GM18520 (cell line): Measurements from ENCODE around the gene NUTM1.
"Not testable (repeated sequence)": the region's sequence is repeated elsewhere in the genome, so short reads cannot be mapped to it uniquely, and the experiment has no call there.

Experiments
- ATAC-seq: cut with Tn5 transposase; IDR thresholded peaks from one replicate; pipeline ENCODE4 v1.9.1; 2021; ENCODE audit not compliant: unreplicated experiment

Gene NUTM1

DNA sequence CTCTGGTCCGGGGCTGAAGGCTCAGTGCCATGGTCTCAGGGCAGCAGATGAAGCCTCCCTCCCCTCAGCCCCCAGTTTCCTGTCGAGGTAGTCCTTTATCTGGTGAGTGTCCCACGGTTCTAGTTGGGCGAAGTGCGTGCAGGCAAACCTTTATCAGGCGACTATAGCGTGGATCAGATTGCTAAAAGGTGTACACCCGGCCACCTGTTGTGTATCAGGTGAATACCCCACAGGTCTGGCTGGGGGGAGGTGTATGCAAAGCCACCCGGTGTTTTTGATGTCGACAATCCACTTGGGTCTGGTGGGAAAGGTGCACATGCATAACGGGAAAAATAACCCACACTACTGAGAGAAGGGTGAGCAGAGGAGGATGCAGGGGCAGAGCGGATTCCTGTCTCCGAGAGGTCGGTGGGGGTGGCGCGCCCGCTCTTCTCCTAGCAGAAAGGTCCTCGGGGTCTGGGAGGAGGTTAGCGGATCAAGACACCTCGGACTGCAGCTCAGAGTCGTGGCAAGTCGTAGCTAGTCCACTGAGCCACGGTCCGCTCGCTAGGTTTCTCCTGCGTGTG is 6.0 kb upstream of the NUTM1 start:
- no peak for ATAC-seq

DNA sequence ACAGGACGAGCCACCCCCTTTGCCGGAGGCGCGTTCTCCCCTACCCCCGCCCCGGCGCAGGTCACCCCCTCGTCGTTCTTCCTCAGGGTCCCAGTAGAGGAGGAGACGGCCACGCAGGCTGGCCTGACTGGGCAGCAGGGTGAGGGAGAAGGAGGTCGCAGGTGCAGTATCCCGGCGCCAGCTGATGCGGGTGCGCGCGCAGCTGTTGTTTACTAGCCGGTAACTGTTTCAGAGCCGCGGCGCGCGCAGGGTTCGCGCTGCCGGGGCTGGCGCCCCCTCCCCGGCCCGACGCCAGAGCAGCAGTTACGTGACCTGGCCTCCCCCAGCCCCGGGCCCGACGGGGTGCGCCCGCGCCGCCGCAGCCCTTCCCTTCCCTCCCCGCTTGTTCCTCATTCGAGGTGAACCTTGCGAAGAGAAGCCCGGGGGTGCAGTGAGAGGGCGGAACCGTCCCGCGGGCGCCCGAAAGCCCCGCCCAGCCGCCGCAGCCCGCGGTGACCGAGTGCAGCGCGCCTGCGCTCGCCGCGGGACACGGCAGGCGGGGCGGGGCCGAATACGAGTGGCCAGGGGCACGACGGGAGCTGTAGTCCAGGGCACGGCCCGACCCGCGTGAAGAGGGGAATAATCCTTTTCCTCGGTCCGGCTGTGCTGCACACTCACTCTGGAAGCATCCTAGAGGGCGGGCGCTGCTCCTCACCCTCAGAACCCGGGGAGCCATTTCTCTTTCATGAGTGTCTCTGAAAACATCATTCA is 5.4 kb upstream of the NUTM1 start, which contains the start of gene SLC12A6:
TSS of gene SLC12A6 (minus strand) at position 225 of the 750 bp plus-strand sequence. CDS start 1,101 bp downstream, outside the sequence.
- peak; percentile 61 for ATAC-seq

DNA sequence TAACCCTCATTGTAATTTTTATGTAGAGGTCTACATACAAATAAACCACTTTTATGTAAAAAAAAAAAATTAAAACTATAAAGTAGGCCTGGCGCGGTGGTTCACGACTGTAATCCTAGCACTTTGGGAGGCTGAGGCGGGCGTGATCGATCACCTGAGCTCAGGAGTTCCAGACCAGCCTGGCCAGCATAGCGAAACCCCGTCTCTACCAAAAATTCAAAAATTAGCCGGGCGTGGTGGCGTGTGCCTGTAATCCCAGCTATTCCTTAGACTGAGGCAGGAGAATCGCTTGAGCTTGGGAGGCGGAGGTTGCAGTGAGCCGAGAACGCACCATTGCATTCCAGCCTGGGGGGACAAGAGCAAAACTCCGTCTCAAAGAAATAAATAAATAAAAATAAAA is 4.8 kb upstream of the NUTM1 start:
- ATAC-seq, result no peak

DNA sequence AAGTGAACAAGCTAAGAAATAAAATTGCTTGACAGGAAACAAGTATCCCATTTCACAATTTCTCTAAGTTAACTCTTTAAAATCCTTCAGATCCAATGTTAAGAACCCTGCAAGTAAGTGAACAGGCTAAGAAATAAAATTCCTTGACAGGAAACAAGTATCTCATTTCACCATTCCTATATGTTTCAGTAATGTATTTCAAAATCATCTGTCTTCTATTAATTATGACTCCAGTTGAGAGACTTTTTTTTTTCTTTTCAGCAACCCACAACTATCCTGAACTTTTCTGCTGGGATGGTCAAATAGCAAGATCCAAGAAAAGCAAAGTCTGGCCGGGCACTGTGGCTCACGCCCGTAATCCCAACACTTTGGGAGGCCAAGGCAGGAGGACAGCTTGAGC is 3.2 kb upstream of the NUTM1 start:
- no peak for ATAC-seq

DNA sequence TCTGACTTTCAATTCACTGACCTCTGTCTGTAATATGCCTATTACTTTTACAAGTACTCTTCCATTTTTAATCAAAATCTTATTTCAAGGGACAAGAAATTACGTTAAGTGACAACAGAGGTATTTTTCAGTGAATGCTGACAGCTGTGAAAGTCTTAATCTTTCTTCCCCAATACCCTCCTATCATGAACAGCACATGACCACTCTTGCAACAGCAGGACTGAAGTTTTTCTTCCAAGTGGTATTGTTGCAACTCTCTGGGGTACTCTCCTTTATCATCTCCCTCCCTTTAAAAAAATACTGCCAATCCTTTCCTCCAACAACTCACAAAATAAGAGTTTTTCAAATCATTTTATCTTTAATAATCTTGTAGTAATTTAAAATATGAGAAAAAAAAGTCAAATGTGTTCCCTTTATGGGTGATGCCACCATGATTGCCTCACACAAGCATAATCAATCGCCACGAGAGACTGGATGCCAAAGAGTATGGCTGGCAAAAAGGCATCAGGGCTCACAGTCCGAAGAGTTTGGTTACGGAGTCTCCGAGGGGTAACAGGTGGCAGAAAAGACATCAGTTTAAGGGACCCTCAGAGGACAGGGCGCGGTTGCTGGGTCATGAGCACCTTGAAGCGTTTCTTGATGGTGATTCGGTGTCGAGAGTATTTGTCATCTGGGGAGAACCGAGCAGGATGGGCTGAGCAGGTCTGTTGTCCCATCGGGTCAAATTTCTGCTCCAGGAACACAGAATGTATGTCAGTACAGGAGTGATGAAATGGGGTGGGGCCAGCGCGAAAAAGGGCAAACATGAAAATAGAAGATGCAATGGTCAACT is 1.5 kb upstream of the NUTM1 start:
- ATAC-seq, result no peak

DNA sequence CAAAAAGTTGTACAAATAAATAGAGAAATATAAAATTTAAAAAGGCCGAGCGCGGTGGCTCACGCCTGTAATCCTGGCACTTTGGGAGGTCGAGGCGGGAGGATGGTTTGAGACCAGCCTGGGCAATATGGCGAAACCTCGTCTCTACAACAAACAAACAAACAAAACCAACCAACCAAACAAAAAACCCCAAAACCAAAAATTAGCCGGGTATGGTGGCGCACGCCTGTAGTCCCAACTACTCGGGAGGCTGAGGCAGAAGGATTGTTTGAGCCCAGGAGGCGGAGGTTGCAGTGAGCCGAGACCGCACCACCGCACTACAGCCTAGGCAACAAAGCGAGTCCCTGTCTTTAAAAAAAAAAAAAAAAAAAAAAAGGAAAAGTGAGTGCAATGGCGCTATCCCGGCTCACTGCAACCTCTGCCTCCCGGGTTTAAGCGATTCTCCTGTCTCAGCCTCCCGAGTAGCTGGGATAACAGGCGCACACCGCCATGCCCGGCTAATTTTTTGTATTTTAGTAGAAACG is 840 bp upstream of the NUTM1 start:
- not testable (repeated sequence) for ATAC-seq

DNA sequence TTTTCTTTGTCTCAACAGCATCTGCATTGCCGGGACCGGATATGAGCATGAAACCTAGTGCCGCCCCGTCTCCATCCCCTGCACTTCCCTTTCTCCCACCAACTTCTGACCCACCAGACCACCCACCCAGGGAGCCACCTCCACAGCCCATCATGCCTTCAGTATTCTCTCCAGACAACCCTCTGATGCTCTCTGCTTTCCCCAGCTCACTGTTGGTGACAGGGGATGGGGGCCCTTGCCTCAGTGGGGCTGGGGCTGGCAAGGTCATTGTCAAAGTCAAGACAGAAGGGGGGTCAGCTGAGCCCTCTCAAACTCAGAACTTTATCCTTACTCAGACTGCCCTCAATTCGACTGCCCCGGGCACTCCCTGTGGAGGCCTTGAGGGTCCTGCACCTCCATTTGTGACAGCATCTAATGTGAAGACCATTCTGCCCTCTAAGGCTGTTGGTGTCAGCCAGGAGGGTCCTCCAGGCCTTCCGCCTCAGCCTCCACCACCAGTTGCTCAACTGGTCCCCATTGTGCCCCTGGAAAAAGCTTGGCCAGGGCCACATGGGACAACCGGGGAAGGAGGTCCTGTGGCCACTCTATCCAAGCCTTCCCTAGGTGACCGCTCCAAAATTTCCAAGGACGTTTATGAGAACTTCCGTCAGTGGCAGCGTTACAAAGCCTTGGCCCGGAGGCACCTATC is 5.0 kb downstream of the NUTM1 start:
- ATAC-seq, result no peak

DNA sequence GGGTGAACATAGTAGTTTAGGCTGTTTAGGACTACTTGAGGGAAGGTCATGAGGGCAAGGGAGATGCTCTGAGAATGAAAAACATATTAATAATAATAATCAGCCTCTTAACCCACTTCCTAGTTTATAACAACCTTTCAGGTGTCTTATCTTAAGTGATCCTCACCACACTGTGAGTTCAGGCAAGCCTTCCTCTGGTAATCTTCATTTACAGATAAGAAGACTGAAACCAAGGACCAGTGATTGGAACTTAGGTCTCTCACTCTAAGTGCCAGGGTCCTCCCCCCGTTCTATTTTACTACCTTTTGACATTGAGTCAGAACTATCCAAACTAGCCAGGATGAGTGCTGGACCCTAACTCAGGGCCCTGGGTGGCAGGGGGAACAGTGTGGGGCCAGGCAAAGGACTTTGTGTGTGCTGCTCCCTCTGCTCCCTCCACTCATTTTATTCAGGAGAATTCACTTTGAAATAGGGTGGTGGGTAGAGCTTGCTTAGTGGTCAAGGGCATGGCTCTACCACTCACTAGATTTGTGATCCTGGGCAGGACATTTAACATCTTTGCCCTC is 5.7 kb downstream of the NUTM1 start:
- ATAC-seq, result no peak

DNA sequence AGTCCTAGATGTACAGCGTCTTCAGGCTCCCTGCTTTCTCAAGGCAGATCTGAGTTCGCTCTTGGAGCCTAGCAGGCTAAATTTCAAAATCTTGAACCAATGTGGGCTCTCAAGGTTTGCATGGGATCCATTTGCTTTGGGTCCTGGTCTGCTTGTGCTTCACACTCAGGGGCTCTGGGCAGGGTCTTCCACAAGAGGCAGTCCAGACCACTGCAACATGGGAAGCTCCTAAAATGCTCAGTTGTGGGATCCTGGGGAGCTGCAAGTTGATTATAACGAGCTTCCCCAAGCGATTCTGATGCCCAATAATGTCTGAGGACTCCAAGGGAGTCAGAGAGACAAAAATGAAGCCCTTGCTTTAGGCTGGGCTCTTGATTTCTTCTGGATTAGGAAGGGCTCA is 6.7 kb downstream of the NUTM1 start:
- no peak for ATAC-seq

DNA sequence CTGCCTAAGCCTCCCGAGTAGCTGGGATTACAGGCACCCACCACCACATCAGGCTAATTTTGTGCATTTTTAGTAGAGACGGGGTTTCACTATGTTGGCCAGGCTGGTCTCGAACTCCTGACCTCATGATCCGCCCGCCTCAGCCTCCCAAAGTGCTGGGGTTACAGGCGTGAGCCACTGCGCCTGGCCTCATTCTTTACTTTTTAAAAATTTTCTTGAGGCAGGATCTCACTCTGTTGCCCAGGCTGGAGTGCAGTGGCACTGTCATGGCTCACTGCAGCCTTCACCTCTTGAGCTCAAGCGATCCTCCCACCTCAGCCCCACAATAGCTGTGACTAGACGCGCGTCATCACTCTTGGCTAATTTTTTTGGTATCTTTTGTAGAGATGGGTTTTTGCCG is 9.9 kb downstream of the NUTM1 start:
- ATAC-seq, result not testable (repeated sequence)

DNA sequence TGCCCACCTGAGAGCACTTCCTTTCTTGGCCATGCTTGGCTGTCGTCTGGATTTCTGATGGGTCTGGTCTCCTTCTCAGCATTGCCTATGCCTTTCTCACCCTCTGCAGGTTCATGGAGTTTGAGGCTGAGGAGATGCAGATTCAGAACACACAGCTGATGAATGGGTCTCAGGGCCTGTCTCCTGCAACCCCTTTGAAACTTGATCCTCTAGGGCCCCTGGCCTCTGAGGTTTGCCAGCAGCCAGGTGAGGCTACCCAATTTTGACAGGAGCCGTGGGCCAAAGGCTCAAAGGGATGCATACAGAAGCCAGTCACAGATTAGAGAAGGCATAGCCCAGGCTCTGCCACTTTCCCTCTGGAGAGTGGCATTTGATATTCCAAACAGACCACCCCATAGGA is 10.5 kb downstream of the NUTM1 start:
- no peak for ATAC-seq

DNA sequence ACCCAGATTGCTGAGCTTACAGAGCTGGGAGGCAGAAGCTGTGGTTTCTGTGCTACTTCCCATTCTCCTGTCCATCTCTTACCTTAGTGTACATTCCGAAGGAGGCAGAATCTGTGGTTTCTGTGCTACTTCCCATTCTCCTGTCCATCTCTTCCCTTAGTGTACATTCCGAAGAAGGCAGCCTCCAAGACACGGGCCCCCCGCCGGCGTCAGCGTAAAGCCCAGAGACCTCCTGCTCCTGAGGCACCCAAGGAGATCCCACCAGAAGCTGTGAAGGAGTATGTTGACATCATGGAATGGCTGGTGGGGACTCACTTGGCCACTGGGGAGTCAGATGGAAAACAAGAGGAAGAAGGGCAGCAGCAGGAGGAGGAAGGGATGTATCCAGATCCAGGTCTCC is 11.2 kb downstream of the NUTM1 start:
- ATAC-seq, result no peak

DNA sequence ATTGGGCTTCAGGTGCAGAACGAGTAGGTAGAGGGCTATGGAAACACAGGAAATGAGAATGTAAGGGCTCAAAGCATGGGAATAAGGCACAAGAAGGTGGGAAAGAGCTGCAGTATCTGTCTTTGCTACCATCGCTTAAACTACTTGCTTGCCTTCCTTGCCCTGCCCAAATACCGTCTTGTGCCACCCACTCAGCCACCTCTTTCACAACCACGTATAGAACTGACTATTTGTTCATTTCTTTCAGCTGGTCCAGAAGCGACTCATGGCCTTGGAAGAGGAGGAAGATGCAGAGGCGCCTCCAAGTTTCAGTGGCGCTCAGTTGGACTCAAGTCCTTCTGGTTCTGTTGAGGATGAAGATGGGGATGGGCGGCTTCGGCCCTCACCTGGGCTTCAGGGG is 12.1 kb downstream of the NUTM1 start:
- no peak for ATAC-seq

DNA sequence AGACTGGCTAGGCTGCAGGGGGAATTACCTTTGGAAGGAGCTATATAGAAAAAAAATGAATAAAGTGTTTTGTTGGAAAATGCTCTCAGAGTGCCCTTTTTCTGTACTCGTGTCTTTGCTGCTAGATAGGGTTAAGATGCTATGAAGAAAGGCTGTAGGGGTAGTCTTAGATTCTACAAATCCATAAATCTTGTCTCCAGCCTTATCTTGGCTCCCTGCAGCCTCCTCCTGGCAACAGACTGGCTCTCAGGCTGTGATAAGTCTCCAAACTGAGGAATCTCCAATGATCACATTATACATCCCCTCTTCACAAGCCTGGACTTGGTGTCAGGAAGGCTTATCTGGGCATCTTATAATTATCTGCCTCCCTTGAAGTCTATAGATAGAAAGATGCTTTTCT is 14.5 kb downstream of the NUTM1 start:
- no peak for ATAC-seq

DNA sequence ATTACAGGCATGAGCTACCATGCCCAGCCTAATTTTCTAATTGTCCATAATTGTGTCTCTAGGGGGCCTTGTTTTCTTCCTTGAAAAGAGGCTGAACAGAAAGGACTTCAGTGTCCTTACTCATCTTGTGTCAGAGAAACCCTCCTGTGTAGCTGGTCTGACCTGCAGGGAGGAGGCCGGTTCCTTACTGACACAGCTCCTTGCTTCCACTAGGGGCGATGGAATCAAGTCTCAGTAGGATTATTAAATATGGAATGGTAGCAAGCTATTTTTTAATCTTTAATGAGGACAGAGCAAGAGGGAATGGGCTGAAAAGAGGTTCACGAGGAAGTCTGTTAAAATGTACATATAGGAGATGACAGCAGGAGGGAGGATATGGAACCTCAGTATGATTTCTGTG is 15.3 kb downstream of the NUTM1 start:
- ATAC-seq, result no peak

DNA sequence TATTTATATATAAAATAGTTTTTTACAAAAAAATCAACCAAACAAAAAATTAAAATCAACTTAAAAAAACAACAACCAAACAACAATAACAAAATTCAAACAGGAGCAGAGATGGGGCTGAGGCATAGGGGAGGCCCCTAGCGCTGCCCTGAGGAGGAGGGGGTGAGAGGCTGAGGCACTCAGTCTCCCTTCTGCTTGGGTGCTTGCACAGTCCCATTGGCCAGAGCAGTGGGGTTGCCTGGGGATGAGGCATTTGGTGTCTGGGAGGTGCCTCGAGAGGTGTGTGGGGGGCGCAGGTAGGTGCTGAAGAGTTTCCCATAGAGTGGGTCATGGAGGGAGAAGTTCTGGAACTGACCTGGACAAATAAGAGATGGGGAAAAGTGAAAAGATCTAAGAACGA is 15.8 kb downstream of the NUTM1 start:
- ATAC-seq, result no peak

DNA sequence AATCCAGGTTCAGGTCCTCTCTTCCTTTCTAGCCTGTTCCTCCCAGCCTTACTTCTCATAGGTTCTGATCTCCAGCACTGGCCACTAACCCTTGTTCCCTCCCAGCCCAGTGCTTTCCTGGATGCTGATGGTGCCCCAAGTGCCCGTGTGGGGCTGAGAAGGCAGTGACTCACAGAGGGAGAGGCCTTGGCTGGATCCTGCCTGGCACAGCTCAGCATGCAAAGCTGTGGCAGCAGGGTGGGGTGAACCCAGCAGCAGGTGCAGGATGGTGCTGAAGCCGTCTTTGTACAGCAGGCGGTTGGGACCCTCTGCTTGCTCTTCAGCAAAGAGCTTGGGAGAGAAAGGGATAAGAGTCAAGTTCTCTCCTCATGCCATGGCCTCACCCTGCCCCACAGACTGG is 16.3 kb downstream of the NUTM1 start:
- ATAC-seq, result no peak

DNA sequence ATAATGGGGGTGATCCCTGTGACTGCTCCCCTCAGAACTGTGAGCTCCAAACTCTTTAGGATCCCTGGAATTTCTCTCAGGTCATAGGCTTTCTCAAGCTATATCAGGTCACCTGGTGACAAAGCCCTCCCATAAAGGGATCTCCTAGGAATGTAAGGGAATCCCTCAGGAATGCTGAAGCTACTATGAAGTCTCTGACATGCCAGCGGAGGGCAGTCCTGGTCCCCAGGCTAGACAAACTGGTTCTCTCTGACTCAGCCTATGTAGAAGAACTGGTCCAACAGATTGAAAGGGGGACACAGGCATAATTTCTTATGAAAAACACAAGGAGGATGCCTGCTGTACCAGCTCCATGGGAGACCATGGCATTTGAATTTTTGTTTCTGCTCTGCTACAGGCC is 17.2 kb downstream of the NUTM1 start:
- no peak for ATAC-seq

DNA sequence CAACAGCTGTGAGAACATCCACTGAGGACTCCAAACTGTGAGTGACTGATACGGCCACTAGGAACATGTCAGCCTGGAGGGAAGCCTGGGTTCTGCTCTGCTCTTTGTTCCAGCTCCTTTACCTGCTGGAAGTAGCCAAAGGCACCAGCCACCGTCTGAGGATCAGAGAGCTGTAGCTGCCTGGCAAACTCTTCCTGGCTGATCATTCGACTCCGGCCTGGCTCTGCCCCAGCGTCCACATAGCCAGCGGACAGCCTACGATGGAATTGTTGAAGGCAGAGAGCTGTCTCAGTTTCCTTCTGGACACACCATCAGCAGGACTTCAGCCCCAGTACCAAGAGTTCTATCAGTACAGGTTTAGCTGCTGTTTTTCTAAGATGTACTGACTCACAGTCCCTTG is 18.2 kb downstream of the NUTM1 start:
- no peak for ATAC-seq

DNA sequence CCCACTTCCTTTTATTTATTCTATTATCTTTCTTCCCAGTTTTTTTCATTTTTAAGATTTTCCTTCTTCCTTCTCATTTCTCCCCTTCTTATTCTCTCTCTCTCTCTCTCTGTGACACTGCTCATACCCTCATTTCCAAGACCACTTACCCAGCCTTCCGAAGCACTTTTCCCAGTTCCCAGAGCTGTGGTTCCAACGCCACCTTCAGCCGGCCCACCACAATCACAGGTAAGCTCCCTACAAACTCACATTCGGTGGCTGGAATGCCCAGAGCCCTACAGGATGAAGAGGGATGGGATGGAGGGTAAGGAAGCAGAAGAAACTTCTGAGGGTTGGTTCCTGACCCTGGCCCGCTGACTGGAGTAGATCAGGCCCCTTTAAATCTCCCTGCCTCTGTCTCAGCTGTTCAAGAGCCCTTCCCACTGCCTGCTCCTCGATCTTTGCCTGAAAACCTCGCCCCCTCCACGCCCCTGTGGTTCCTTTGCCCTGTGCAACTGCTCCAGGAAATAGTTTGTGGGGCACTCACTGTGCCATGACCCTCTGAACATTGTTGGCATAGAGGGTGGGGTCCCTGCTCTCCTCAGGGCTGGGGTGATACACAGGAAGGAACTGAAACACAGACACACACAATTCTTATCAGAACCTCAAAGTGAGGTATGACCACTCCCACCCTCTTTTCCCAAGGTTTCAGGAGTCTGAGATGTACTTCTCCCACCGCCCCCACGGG is 19.1 kb downstream of the NUTM1 start:
- ATAC-seq, result no peak
